ENCODE data around the gene UNC13C.

Gene UNC13C

DNA sequence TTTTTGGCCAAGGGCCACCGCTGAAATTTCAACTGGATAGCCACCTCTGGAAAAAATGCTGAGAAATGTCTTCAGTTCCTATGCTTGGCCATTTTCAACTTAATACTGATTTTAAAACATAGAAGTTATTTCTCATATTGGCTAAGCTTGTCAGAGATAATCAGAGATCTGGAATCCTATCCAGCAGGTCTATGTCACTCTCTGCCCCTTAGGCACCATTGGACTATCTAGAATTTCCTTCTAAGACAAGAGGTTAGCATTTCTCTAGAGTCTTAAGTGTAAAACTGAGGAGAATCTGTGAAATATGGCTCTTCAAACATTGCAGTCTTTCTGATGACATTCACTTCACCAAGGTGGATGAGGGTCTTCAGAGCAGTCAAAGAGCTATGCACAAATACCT lies 597.3 kb downstream of the UNC13C start:
- Histone ChIP-seq H3K36me3 (ENCODE audit: control insufficient read depth in 2 of 2, insufficient read depth in 1 of 2, low read length in 2 of 2) (no peaks in the 10 kb centered on the region), H3K9me3 (ENCODE audit: control insufficient read depth, insufficient read depth, low read depth, low read length) (no peaks in the 10 kb centered on the region), H3K4me1 (ENCODE audit: control insufficient read depth, insufficient read depth, low read length) (no peaks in the 10 kb centered on the region), H3K4me3 (ENCODE audit: low read depth, low read length) (no peak overlapping the region), H3K27ac (ENCODE audit: extremely low read depth, low read depth, low read length) (no peak overlapping the region)
- no peak for TF ChIP-seq ZNF10 (tag by site-specific recombination; IDR thresholded peaks at IDR 0.05)
- no peak for TF ChIP-seq ZNF610 (tag by site-specific recombination; IDR thresholded peaks at IDR 0.05; ENCODE audit: borderline replicate concordance)
- TF ChIP-seq ZNF23 (tag by site-specific recombination; IDR thresholded peaks at IDR 0.05; ENCODE audit: borderline replicate concordance) = no peak
- TF ChIP-seq, protein P1, sequence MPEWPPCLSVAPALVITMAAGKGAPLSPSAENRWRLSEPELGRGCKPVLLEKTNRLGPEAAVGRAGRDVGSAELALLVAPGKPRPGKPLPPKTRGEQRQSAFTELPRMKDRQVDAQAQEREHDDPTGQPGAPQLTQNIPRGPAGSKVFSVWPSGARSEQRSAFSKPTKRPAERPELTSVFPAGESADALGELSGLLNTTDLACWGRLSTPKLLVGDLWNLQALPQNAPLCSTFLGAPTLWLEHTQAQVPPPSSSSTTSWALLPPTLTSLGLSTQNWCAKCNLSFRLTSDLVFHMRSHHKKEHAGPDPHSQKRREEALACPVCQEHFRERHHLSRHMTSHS (tag by site-specific recombination; IDR thresholded peaks at IDR 0.05) = no peak
- TF ChIP-seq, protein P2, sequence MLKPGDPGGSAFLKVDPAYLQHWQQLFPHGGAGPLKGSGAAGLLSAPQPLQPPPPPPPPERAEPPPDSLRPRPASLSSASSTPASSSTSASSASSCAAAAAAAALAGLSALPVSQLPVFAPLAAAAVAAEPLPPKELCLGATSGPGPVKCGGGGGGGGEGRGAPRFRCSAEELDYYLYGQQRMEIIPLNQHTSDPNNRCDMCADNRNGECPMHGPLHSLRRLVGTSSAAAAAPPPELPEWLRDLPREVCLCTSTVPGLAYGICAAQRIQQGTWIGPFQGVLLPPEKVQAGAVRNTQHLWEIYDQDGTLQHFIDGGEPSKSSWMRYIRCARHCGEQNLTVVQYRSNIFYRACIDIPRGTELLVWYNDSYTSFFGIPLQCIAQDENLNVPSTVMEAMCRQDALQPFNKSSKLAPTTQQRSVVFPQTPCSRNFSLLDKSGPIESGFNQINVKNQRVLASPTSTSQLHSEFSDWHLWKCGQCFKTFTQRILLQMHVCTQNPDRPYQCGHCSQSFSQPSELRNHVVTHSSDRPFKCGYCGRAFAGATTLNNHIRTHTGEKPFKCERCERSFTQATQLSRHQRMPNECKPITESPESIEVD (tag by site-specific recombination; IDR thresholded peaks at IDR 0.05) = no peak
- no peak for TF ChIP-seq KLF1 (tag by site-specific recombination; IDR thresholded peaks at IDR 0.05)
- TF ChIP-seq ZNF138 (tag by site-specific recombination; IDR thresholded peaks at IDR 0.05; ENCODE audit: borderline replicate concordance) = no peak
- TF ChIP-seq ZNF19 (tag by site-specific recombination; IDR thresholded peaks at IDR 0.05; ENCODE audit: low read depth) = no peak
- no peak for TF ChIP-seq KLF7 (tag by site-specific recombination; IDR thresholded peaks at IDR 0.05; ENCODE audit: borderline replicate concordance)
- no peak for TF ChIP-seq IKZF3 (tag by site-specific recombination; IDR thresholded peaks at IDR 0.05)
- no peak for TF ChIP-seq ZNF660 (tag by site-specific recombination; IDR thresholded peaks at IDR 0.05)
- TF ChIP-seq ZNF658 (tag by site-specific recombination; IDR thresholded peaks at IDR 0.05) = no peak
- TF ChIP-seq BCL11B (tag by site-specific recombination; IDR thresholded peaks at IDR 0.05; ENCODE audit: low read depth) = no peak
- TF ChIP-seq, protein P3, sequence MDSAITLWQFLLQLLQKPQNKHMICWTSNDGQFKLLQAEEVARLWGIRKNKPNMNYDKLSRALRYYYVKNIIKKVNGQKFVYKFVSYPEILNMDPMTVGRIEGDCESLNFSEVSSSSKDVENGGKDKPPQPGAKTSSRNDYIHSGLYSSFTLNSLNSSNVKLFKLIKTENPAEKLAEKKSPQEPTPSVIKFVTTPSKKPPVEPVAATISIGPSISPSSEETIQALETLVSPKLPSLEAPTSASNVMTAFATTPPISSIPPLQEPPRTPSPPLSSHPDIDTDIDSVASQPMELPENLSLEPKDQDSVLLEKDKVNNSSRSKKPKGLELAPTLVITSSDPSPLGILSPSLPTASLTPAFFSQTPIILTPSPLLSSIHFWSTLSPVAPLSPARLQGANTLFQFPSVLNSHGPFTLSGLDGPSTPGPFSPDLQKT (IDR thresholded peaks at IDR 0.05; ENCODE audit: borderline replicate concordance, low read depth, low read length) = no peak
- TF ChIP-seq ZNF473 (tag by site-specific recombination; IDR thresholded peaks at IDR 0.05) = no peak
- TF ChIP-seq ZNF211 (tag by site-specific recombination; IDR thresholded peaks at IDR 0.05; ENCODE audit: low read depth) = no peak
- no peak for TF ChIP-seq ZNF266 (tag by site-specific recombination; IDR thresholded peaks at IDR 0.05; ENCODE audit: low read depth)
- no peak for TF ChIP-seq ZNF707 (tag by site-specific recombination; IDR thresholded peaks at IDR 0.05)
- no peak for TF ChIP-seq ZNF571 (tag by site-specific recombination; IDR thresholded peaks at IDR 0.05)
- ChIA-PET CTCF (interaction anchor here (0.6 kb wide), 1 partner anchor 1567 kb away, joined by 3 read pairs; no protein-coding TSS in a partner anchor), POLR2A (no interaction called here)

DNA sequence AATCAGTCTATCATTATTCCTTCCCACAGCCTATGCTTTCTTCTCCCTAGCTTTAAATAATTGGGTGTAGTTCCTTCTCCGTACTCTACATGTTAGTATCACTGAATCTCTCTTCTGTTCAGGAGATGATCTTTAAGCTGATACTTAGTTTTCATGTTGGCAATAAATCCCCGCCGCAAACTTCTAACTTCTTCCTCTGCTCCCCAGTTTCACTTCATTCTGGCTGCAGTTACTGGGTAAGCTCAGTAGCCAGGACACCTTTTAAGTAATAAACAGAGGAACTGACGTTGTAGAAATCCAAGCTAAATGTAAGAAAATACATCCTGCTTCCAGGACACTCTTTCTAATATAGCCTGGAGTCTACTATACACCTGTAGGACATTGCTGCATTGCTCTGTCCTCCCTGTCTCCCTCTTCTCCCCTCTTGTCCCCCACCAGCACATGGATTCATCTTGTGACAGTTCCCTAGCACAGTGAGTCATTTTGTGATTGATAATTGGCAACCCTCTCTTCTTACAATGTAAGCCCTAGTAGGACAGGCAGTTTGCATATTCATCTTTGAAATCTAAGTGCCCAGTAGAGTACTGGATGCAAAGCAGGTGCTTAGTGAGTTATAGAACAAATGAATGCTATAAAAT lies 598.2 kb downstream of the UNC13C start:
- Histone ChIP-seq H3K36me3 (ENCODE audit: control insufficient read depth in 2 of 2, insufficient read depth in 1 of 2, low read length in 2 of 2) (no peaks in the 10 kb centered on the region), H3K27ac (ENCODE audit: extremely low read depth, low read depth, low read length) (no peak overlapping the region), H3K4me3 (ENCODE audit: low read depth, low read length) (no peak overlapping the region), H3K4me1 (ENCODE audit: control insufficient read depth, insufficient read depth, low read length) (no peaks in the 10 kb centered on the region), H3K9me3 (ENCODE audit: control insufficient read depth, insufficient read depth, low read depth, low read length) (no peaks in the 10 kb centered on the region)
- TF ChIP-seq ZBTB48 (tag by site-specific recombination; IDR thresholded peaks at IDR 0.05) = no peak
- TF ChIP-seq EGR2 (tag by site-specific recombination; IDR thresholded peaks at IDR 0.05; ENCODE audit: low read depth) = no peak
- TF ChIP-seq ZNF677 (tag by site-specific recombination; IDR thresholded peaks at IDR 0.05) = no peak
- TF ChIP-seq, protein P4, sequence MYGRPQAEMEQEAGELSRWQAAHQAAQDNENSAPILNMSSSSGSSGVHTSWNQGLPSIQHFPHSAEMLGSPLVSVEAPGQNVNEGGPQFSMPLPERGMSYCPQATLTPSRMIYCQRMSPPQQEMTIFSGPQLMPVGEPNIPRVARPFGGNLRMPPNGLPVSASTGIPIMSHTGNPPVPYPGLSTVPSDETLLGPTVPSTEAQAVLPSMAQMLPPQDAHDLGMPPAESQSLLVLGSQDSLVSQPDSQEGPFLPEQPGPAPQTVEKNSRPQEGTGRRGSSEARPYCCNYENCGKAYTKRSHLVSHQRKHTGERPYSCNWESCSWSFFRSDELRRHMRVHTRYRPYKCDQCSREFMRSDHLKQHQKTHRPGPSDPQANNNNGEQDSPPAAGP (tag by site-specific recombination; IDR thresholded peaks at IDR 0.05) = no peak
- TF ChIP-seq ZSCAN30 (tag by site-specific recombination; IDR thresholded peaks at IDR 0.05) = no peak
- no peak for TF ChIP-seq ZNF157 (tag by site-specific recombination; IDR thresholded peaks at IDR 0.05)
- ChIA-PET CTCF (no interaction called here), POLR2A (no interaction called here)

Measured in HEK293 (cell line).